Spleen (tissue), 11 donors: ENCODE results near the gene RNF31. TPM values are rescaled to one million over a fixed set of nuclear protein-coding genes. Genes with fewer than 3 reads are reported as not detected.

Experiments used
- DNase-seq: peaks from one replicate; pipeline ENCODE4 v3.0.0-alpha.2; 2020
- H3K27ac ChIP-seq, 8 donors: fragments of 200-600 bp; sonication (generic) in 7 of 8; 1 replicate in 4 of 8; 2 replicates in 4 of 8; pipeline versions ENCODE4 v1.5.0 to v1.8.0; 2016 to 2021; ENCODE audit warnings: inconsistent platforms in 4 of 8, mild to moderate bottlenecking in 4 of 8, moderate library complexity in 1 of 8
- H3K27me3 ChIP-seq, 7 donors: fragments of 200-600 bp; sonication (generic) in 6 of 7; replicated peaks in 1 of 7; 1 replicate in 4 of 7; 2 replicates in 3 of 7; pipeline versions ENCODE4 v1.5.0 to v1.8.0; 2016 to 2021; ENCODE audit warnings: inconsistent platforms in 3 of 7, mild to moderate bottlenecking in 1 of 7
- H3K36me3 ChIP-seq, 6 donors: fragments of 200-600 bp; sonication (generic) in 5 of 6; 1 replicate in 4 of 6; 2 replicates in 2 of 6; pipeline versions ENCODE4 v1.5.0 to v1.8.0; 2016 to 2021; ENCODE audit warnings: inconsistent platforms in 2 of 6
- H3K4me1 ChIP-seq, 6 donors: fragments of 200-600 bp; sonication (generic) in 5 of 6; 1 replicate in 3 of 6; 2 replicates in 3 of 6; pipeline versions ENCODE4 v1.5.0 to v1.8.0; 2016 to 2021; ENCODE audit warnings: inconsistent platforms in 3 of 6
- H3K4me3 ChIP-seq, 8 donors: fragments of 200-600 bp; sonication (generic) in 7 of 8; 1 replicate in 4 of 8; 2 replicates in 4 of 8; pipeline versions ENCODE4 v1.5.0 to v1.8.0; 2016 to 2021; ENCODE audit warnings: inconsistent platforms in 4 of 8, mild to moderate bottlenecking in 4 of 8, moderate library complexity in 2 of 8
- H3K9me3 ChIP-seq, 8 donors: fragments of 200-600 bp; sonication (generic) in 7 of 8; 1 replicate in 4 of 8; 2 replicates in 4 of 8; pipeline versions ENCODE4 v1.5.0 to v1.8.0; 2016 to 2021; ENCODE audit warnings: inconsistent platforms in 4 of 8
- CTCF ChIP-seq, 11 experiments: fragments of 200-600 bp in 7 of 11; fragments of 450-650 bp in 4 of 11; sonication (generic) in 4 of 11; IDR thresholded peaks in 8 of 11; conservative IDR thresholded peaks in 3 of 11; 1 replicate in 7 of 11; 2 replicates in 4 of 11; pipeline versions ENCODE4 v1.4.0 to v1.8.0; 2016 to 2021; ENCODE audit warnings: antibody characterized with exemption in 11 of 11, inconsistent platforms in 4 of 11, mild to moderate bottlenecking in 1 of 11
- POLR2A ChIP-seq, 3 donors: fragments of 450-650 bp; IDR thresholded peaks; one replicate each; pipeline ENCODE4 v1.5.1; 2017; ENCODE audit warnings: antibody characterized with exemption in 3 of 3, mild to moderate bottlenecking in 1 of 3
- POLR2AphosphoS5 ChIP-seq, 3 donors: sonication (generic); formaldehyde crosslinking; IDR thresholded peaks; one replicate each; pipeline ENCODE4 v1.5.1; 2017; ENCODE audit warnings: antibody characterized with exemption in 3 of 3
- WGBS, 5 donors: extraction: QIAGEN DNeasy Blood & Tissue Kit in 3 of 5; methylation state at CpG; one replicate each; pipeline versions ENCODE4 v1.1.5 to v1.1.7; 2013 to 2018; 5-methylcytosine and 5-hydroxymethylcytosine counted together
- intact Hi-C: fragments of 100-400 bp; cut with DNase I; formaldehyde crosslinking; loops from one replicate; pipeline ENCODE4 v1.15.0; 2023; ENCODE audit warnings: low total_unique reads
- polyA plus RNA-seq, 3 donors: library from polyadenylated mRNA; stranded (reverse); fragments of 200-250 nt; gene quantifications; one replicate each; pipeline ENCODE4 v1.2.1, GENCODE V29; 2013
- total RNA-seq, 7 donors: library from RNA; depleted of rRNA in 3 of 7; stranded (reverse); fragments of >200 nt in 3 of 7; fragmentation: NEBNext Ultra II Directional in 4 of 7; extraction: Animal tissue kit (Norgen Biotek cat#: 25700) in 4 of 7; gene quantifications; one replicate each; pipeline versions ENCODE4 v1.1.0 to v1.2.1, GENCODE V29; 2016 to 2021
- donor health status: healthy with polysubstance abuse.
- donor health status: DM: no; HTN: no; CAD: no; lungs with moderate emphysema.
- donor health status: DM: no; HTN: no; CAD: no.
- donor health status: Bipolar disorder and iron deficiency.
- donor health status: healthy.
- donor health status: DM: no; HTN: no; CAD: no.
- donor health status: DM: yes; HTN: yes; CAD: no.

The RNF31 gene
- total and polyA plus RNA-seq, 10 donors, result 56.5 to 148 (median 103) TPM

- Histone ChIP-seq H3K9me3 (no peaks in the 10 kb centered on the region), H3K4me3 (no peak overlapping the region), H3K36me3 (peaks cover 2 to 100% (median 99%) of the 10 kb centered on the region in 6 donors), H3K27me3 (no peaks in the 10 kb centered on the region), H3K27ac (no peak overlapping the region), H3K4me1 (peaks cover 0 to 7% (median 0%) of the 10 kb centered on the region in 6 donors)
- peak in 1 of 3 donors; percentile 51 for TF ChIP-seq POLR2AphosphoS5 (IDR thresholded peaks at IDR 0.05)
- no peak for TF ChIP-seq POLR2A (IDR thresholded peaks at IDR 0.05)
- WGBS, 5 donors, result 82 to 92% (median 89%) methylated on average over 14 to 19 of the region's 19 CpGs
- intact Hi-C loops, result no loop called here
- DNase-seq, result peak; percentile 70
These were observed 34.2 kb downstream of the RNF31 start for GRCh38 chr14:24181371-24182077.

- TF ChIP-seq POLR2AphosphoS5 (IDR thresholded peaks at IDR 0.05) (peak in 1 of 3 donors; percentile 32), POLR2A (IDR thresholded peaks at IDR 0.05) (no peak)
- intact Hi-C loops, result no loop called here
- WGBS, 5 donors, result 85 to 90% (median 88%) methylated on average over 14 of the region's 14 CpGs
- Histone ChIP-seq H3K36me3 (peaks cover 2 to 99% (median 94%) of the 10 kb centered on the region in 6 donors), H3K4me1 (peaks cover 0 to 15% (median 4%) of the 10 kb centered on the region in 6 donors), H3K27ac (no peak overlapping the region), H3K4me3 (no peak overlapping the region), H3K27me3 (no peaks in the 10 kb centered on the region), H3K9me3 (no peaks in the 10 kb centered on the region)
- peak; percentile 67 for DNase-seq
These were observed 35.0 kb downstream of the RNF31 start for GRCh38 chr14:24182110-24182882.

GRCh38 chr14:24183014-24183481 lies 35.8 kb downstream of the RNF31 start:
- peaks cover 8 to 22% (median 11%) of the 10 kb centered on the region in 6 donors for H3K4me1 ChIP-seq
- no peak for TF ChIP-seq POLR2A (IDR thresholded peaks at IDR 0.05)
- no peak for TF ChIP-seq CTCF (IDR thresholded peaks at IDR 0.05 in 8 of 11, conservative IDR thresholded peaks at IDR 0.05 in 3 of 11)
- peak in 1 of 3 donors; percentile 46 for TF ChIP-seq POLR2AphosphoS5 (IDR thresholded peaks at IDR 0.05)
- no peak overlapping the region for H3K27ac ChIP-seq
- peaks cover 2 to 91% (median 86%) of the 10 kb centered on the region in 6 donors for H3K36me3 ChIP-seq
- DNase-seq, result peak; percentile 69
- no peaks in the 10 kb centered on the region for H3K27me3 ChIP-seq
- WGBS, 5 donors, result 92 to 98% (median 94%) methylated on average over 8 to 15 of the region's 15 CpGs
- H3K9me3 ChIP-seq, result no peaks in the 10 kb centered on the region
- intact Hi-C loops, result no loop called here
- no peak overlapping the region for H3K4me3 ChIP-seq

GRCh38 chr14:24184104-24184970 lies 37.0 kb downstream of the RNF31 start:
- Histone ChIP-seq H3K27ac (no peak overlapping the region), H3K36me3 (peaks cover 2 to 78% (median 74%) of the 10 kb centered on the region in 6 donors), H3K9me3 (no peaks in the 10 kb centered on the region), H3K4me1 (peaks cover 13 to 35% (median 21%) of the 10 kb centered on the region in 6 donors), H3K4me3 (no peak overlapping the region), H3K27me3 (no peaks in the 10 kb centered on the region)
- no peak for DNase-seq
- WGBS, 5 donors, result 92 to 96% (median 95%) methylated on average over 8 to 19 of the region's 19 CpGs
- TF ChIP-seq POLR2AphosphoS5 (IDR thresholded peaks at IDR 0.05) (peak in 1 of 3 donors; percentile 44), POLR2A (IDR thresholded peaks at IDR 0.05) (no peak)
- intact Hi-C loops, result no loop called here

GRCh38 chr14:24185026-24185425 lies 37.7 kb downstream of the RNF31 start:
- no peaks in the 10 kb centered on the region for H3K27me3 ChIP-seq
- H3K9me3 ChIP-seq, result no peaks in the 10 kb centered on the region
- intact Hi-C loops, result no loop called here
- TF ChIP-seq POLR2A (IDR thresholded peaks at IDR 0.05), result no peak
- no peak for TF ChIP-seq CTCF (IDR thresholded peaks at IDR 0.05 in 8 of 11, conservative IDR thresholded peaks at IDR 0.05 in 3 of 11)
- TF ChIP-seq POLR2AphosphoS5 (IDR thresholded peaks at IDR 0.05), result no peak
- no peak overlapping the region for H3K27ac ChIP-seq
- peaks cover 2 to 74% (median 67%) of the 10 kb centered on the region in 6 donors for H3K36me3 ChIP-seq
- 94 to 99% (median 95%) methylated on average over 7 of the region's 7 CpGs for WGBS, 5 donors
- H3K4me3 ChIP-seq, result no peak overlapping the region
- DNase-seq, result no peak
- peaks cover 13 to 42% (median 25%) of the 10 kb centered on the region in 6 donors for H3K4me1 ChIP-seq
